ENCODE measurements around the gene CDA. TPM values are rescaled to one million over a fixed set of nuclear protein-coding genes. Genes with fewer than 3 reads are reported as not detected.

The CDA gene
- polyA plus RNA-seq, 1 of the 3 experiments (the other 2 are of a cell fraction): 0.12 TPM

- H3K9me3 ChIP-seq: no peaks in the 10 kb centered on the region
- DNase-seq: no peak
- H4K20me1 ChIP-seq (ENCODE audit: insufficient read depth): no peaks in the 10 kb centered on the region
- ChIA-PET POLR2A (no interaction called here), CTCF (interaction anchor here (2.7 kb wide), 1 partner anchor 21 kb away, joined by 10 read pairs; the partner anchor contains the start of gene PINK1)
- H3K27ac ChIP-seq (ENCODE audit: low read depth in 2 of 2, low read length in 1 of 2): no peak overlapping the region
- no peak overlapping the region for H3K4me3 ChIP-seq (ENCODE audit: low read depth in 2 of 2, low read length in 1 of 2)
- WGBS (ENCODE audit: low lambda C conversion rate): 80% methylated on average over 11 of the region's 11 CpGs
- H3K36me3 ChIP-seq (replicated peaks in 1 of 2; ENCODE audit: control insufficient read depth in 1 of 2, insufficient read depth in 2 of 2, low read length in 1 of 2): no peaks in the 10 kb centered on the region
- H3F3A ChIP-seq (replicated peaks; ENCODE audit: insufficient read depth): peaks cover 19% of the 10 kb centered on the region
- peaks cover 6 to 10% of the 10 kb centered on the region in 2 experiments; a peak in 1 of 4 replicates for H3K4me1 ChIP-seq (ENCODE audit: control insufficient read depth in 1 of 2, insufficient read depth in 2 of 2, low read depth in 1 of 2, low read length in 1 of 2)
- TF ChIP-seq FOXM1 (IDR thresholded peaks at IDR 0.05; ENCODE audit: low read depth): no peak
- no peak for TF ChIP-seq GABPA (IDR thresholded peaks at IDR 0.05; ENCODE audit: low read depth)
- no peak for TF ChIP-seq RFX5 (IDR thresholded peaks at IDR 0.05; ENCODE audit: low read length)
- TF ChIP-seq SIN3A (IDR thresholded peaks at IDR 0.05; ENCODE audit: borderline replicate concordance, low read depth, low read length): no peak
- no peak for TF ChIP-seq SMC3 (IDR thresholded peaks at IDR 0.05; ENCODE audit: low read depth, low read length)
- no peak for TF ChIP-seq CTCF (IDR thresholded peaks at IDR 0.05)
- TF ChIP-seq MAX (IDR thresholded peaks at IDR 0.05; ENCODE audit: low read depth): no peak
- no peak for TF ChIP-seq USF1 (IDR thresholded peaks at IDR 0.05; ENCODE audit: borderline replicate concordance, low read depth)
- TF ChIP-seq TAF1 (IDR thresholded peaks at IDR 0.05; ENCODE audit: borderline replicate concordance, low read depth, low read length): no peak
- TF ChIP-seq POLR2AphosphoS5 (IDR thresholded peaks at IDR 0.05; ENCODE audit: low read depth, low read length): no peak
- TF ChIP-seq REST (IDR thresholded peaks at IDR 0.05; ENCODE audit: low read depth, low read length): no peak
- no peak for TF ChIP-seq NRF1 (IDR thresholded peaks at IDR 0.05; ENCODE audit: low read depth, low read length)
- TF ChIP-seq RAD21 (IDR thresholded peaks at IDR 0.05; ENCODE audit: low read length): no peak
- TF ChIP-seq ELF1 (IDR thresholded peaks at IDR 0.05): no peak
- TF ChIP-seq GATA2 (CRISPR knock-in tag; IDR thresholded peaks at IDR 0.05): no peak
- no peak for TF ChIP-seq IRF3 (IDR thresholded peaks at IDR 0.05; ENCODE audit: low read depth, low read length)
- no peak for TF ChIP-seq NFIC (IDR thresholded peaks at IDR 0.05; ENCODE audit: borderline replicate concordance)
- no peak for TF ChIP-seq TEAD4 (IDR thresholded peaks at IDR 0.05; ENCODE audit: borderline replicate concordance, insufficient read depth)
- TF ChIP-seq FOXJ3 (CRISPR knock-in tag; IDR thresholded peaks at IDR 0.05): no peak
- TF ChIP-seq EZH2phosphoT487 (IDR thresholded peaks at IDR 0.05; ENCODE audit: borderline replicate concordance, low read depth): no peak
- no peaks in the 10 kb centered on the region for H3K9me2 ChIP-seq
- H3K27me3 ChIP-seq (ENCODE audit: insufficient read depth): no peaks in the 10 kb centered on the region
- H3K4me2 ChIP-seq: no peak overlapping the region
- no peak overlapping the region for H2AFZ ChIP-seq (ENCODE audit: low read depth)
- H3K9ac ChIP-seq: no peak overlapping the region
- H3K79me2 ChIP-seq (ENCODE audit: insufficient read depth): no peaks in the 10 kb centered on the region
Observed at GRCh38 chr1:20612221-20612746, 23.4 kb downstream of the CDA start.
